Mucosa of rectum (tissue), 2 donors: ENCODE results near the gene ATG16L2.
A peak's percentile ranks its signal among the peaks of the same experiment; 100 is the strongest.

Experiments used
- H3K27ac ChIP-seq, 2 donors: one replicate each; pipeline ENCODE4 v1.7.0; 2013; ENCODE audit warnings: inconsistent platforms in 2 of 2, low read depth in 2 of 2, low read length in 2 of 2
- H3K27me3 ChIP-seq, 2 donors: one replicate each; pipeline ENCODE4 v1.7.0; 2013; ENCODE audit warnings: low read length in 2 of 2; ENCODE audit not compliant: control insufficient read depth in 2 of 2, insufficient read depth in 2 of 2
- H3K36me3 ChIP-seq, 2 donors: one replicate each; pipeline ENCODE4 v1.7.0; 2013; ENCODE audit warnings: low read length in 2 of 2; ENCODE audit not compliant: control insufficient read depth in 2 of 2, insufficient read depth in 2 of 2
- H3K4me1 ChIP-seq, 2 donors: one replicate each; pipeline ENCODE4 v1.7.0; 2013; ENCODE audit warnings: low read length in 2 of 2, mild to moderate bottlenecking in 1 of 2; ENCODE audit not compliant: control insufficient read depth in 2 of 2, insufficient read depth in 2 of 2
- H3K4me3 ChIP-seq, 2 donors: one replicate each; pipeline ENCODE4 v1.7.0; 2013; ENCODE audit warnings: low read length in 2 of 2
- H3K9ac ChIP-seq, 2 donors: one replicate each; pipeline ENCODE4 v1.7.0; 2013; ENCODE audit warnings: low read length in 2 of 2, low read depth in 1 of 2, mild to moderate bottlenecking in 1 of 2
- H3K9me3 ChIP-seq, 2 donors: one replicate each; pipeline ENCODE4 v1.7.0; 2013; ENCODE audit warnings: low read length in 2 of 2; ENCODE audit not compliant: control insufficient read depth in 2 of 2
- donor health status: healthy.
- donor health status: Normal muscosa, but diverticular disease.

The ATG16L2 gene

GRCh38 chr11:72815110-72815618, 953 bp downstream of the ATG16L2 start:
- H3K27ac ChIP-seq = peak overlapping the region; percentile 94 to 96
- H3K27me3 ChIP-seq = no peaks in the 10 kb centered on the region
- H3K9ac ChIP-seq = peak overlapping the region; percentile 83 to 92
- H3K4me1 ChIP-seq = peaks cover 19 to 22% of the 10 kb centered on the region in 2 donors
- no peaks in the 10 kb centered on the region for H3K9me3 ChIP-seq
- peaks cover 7 to 19% of the 10 kb centered on the region in 2 donors for H3K36me3 ChIP-seq
- peak overlapping the region; percentile 90 to 93 for H3K4me3 ChIP-seq

GRCh38 chr11:72816404-72816990, 2.3 kb downstream of the ATG16L2 start:
- H3K9ac ChIP-seq = no peak overlapping the region
- no peaks in the 10 kb centered on the region for H3K9me3 ChIP-seq
- H3K27me3 ChIP-seq = no peaks in the 10 kb centered on the region
- peak overlapping the region in 1 of 2 donors; percentile 10 for H3K4me3 ChIP-seq
- peaks cover 12 to 17% of the 10 kb centered on the region in 2 donors for H3K36me3 ChIP-seq
- no peak overlapping the region for H3K27ac ChIP-seq
- peaks cover 28 to 31% of the 10 kb centered on the region in 2 donors for H3K4me1 ChIP-seq

GRCh38 chr11:72817966-72818365, 3.8 kb downstream of the ATG16L2 start:
- no peaks in the 10 kb centered on the region for H3K27me3 ChIP-seq
- H3K36me3 ChIP-seq = peaks cover 12 to 17% of the 10 kb centered on the region in 2 donors
- no peaks in the 10 kb centered on the region for H3K9me3 ChIP-seq
- H3K4me1 ChIP-seq = peaks cover 28% of the 10 kb centered on the region in 2 donors
- H3K9ac ChIP-seq = no peak overlapping the region
- H3K27ac ChIP-seq = no peak overlapping the region
- no peak overlapping the region for H3K4me3 ChIP-seq

- H3K27ac ChIP-seq = no peak overlapping the region
- H3K4me1 ChIP-seq = peaks cover 22 to 24% of the 10 kb centered on the region in 2 donors
- peaks cover 12 to 17% of the 10 kb centered on the region in 2 donors for H3K36me3 ChIP-seq
- no peaks in the 10 kb centered on the region for H3K9me3 ChIP-seq
- H3K27me3 ChIP-seq = no peaks in the 10 kb centered on the region
- no peak overlapping the region for H3K4me3 ChIP-seq
- no peak overlapping the region for H3K9ac ChIP-seq
These were observed 4.8 kb downstream of the ATG16L2 start for GRCh38 chr11:72818971-72819370.

- H3K4me1 ChIP-seq = peaks cover 17 to 19% of the 10 kb centered on the region in 2 donors
- no peaks in the 10 kb centered on the region for H3K27me3 ChIP-seq
- no peak overlapping the region for H3K27ac ChIP-seq
- H3K9me3 ChIP-seq = no peaks in the 10 kb centered on the region
- H3K4me3 ChIP-seq = no peak overlapping the region
- peaks cover 12 to 18% of the 10 kb centered on the region in 2 donors for H3K36me3 ChIP-seq
- no peak overlapping the region for H3K9ac ChIP-seq
These were observed 6.4 kb downstream of the ATG16L2 start for GRCh38 chr11:72820439-72821139.

- Histone ChIP-seq H3K9ac (peak overlapping the region; percentile 70 to 71), H3K27ac (peak overlapping the region; percentile 44 to 54), H3K4me3 (peak overlapping the region; percentile 71 to 73), H3K4me1 (peaks cover 13 to 15% of the 10 kb centered on the region in 2 donors), H3K27me3 (no peaks in the 10 kb centered on the region), H3K36me3 (peaks cover 12 to 20% of the 10 kb centered on the region in 2 donors), H3K9me3 (no peaks in the 10 kb centered on the region)
These were observed 7.2 kb downstream of the ATG16L2 start for GRCh38 chr11:72821221-72821919.

GRCh38 chr11:72821920-72822799, 7.9 kb downstream of the ATG16L2 start:
- no peaks in the 10 kb centered on the region for H3K27me3 ChIP-seq
- peaks cover 13% of the 10 kb centered on the region in 2 donors for H3K4me1 ChIP-seq
- H3K27ac ChIP-seq = peak overlapping the region; percentile 44 to 54
- peak overlapping the region; percentile 71 to 73 for H3K4me3 ChIP-seq
- peak overlapping the region; percentile 70 to 71 for H3K9ac ChIP-seq
- H3K9me3 ChIP-seq = no peaks in the 10 kb centered on the region
- peaks cover 12 to 20% of the 10 kb centered on the region in 2 donors for H3K36me3 ChIP-seq

- Histone ChIP-seq H3K9ac (no peak overlapping the region), H3K9me3 (no peaks in the 10 kb centered on the region), H3K27ac (no peak overlapping the region), H3K27me3 (no peaks in the 10 kb centered on the region), H3K4me1 (peaks cover 13% of the 10 kb centered on the region in 2 donors), H3K4me3 (no peak overlapping the region), H3K36me3 (peaks cover 6 to 12% of the 10 kb centered on the region in 2 donors)
These were observed 9.0 kb downstream of the ATG16L2 start for GRCh38 chr11:72823105-72823804.

GRCh38 chr11:72824020-72824419, 9.8 kb downstream of the ATG16L2 start:
- H3K9ac ChIP-seq = no peak overlapping the region
- H3K9me3 ChIP-seq = no peaks in the 10 kb centered on the region
- H3K36me3 ChIP-seq = peaks cover 6 to 11% of the 10 kb centered on the region in 2 donors
- H3K27ac ChIP-seq = no peak overlapping the region
- H3K4me1 ChIP-seq = peaks cover 13% of the 10 kb centered on the region in 2 donors
- H3K4me3 ChIP-seq = no peak overlapping the region
- H3K27me3 ChIP-seq = no peaks in the 10 kb centered on the region
